CD4-positive, CD25-positive, alpha-beta regulatory T cell (primary cell): ENCODE measurements around the gene NEMP1. TPM values are rescaled to one million over a fixed set of nuclear protein-coding genes. Genes with fewer than 3 reads are reported as not detected.

ENCODE experiments used
- ATAC-seq, 2 donors: fragments of 150-1000 bp; cut with Tn5 transposase; one replicate each; pipeline ENCODE4 v1.10.0; 2021; ENCODE audit warnings: low read depth in 2 of 2, moderate number of reproducible peaks in 2 of 2, moderate library complexity in 1 of 2
- DNase-seq, 3 donors: peaks; one replicate each; pipeline versions ENCODE4 v3.0.0 to v3.0.0-alpha.2; 2012 to 2022; ENCODE audit warnings: mixed read lengths in 1 of 3
- H3K27ac ChIP-seq: one replicate; pipeline ENCODE4 v1.7.0; 2013; ENCODE audit warnings: mild to moderate bottlenecking, low read length; ENCODE audit not compliant: insufficient read depth, poor library complexity, severe bottlenecking
- H3K27me3 ChIP-seq: one replicate; pipeline ENCODE4 v1.7.0; 2013; ENCODE audit warnings: low read length; ENCODE audit not compliant: control insufficient read depth, insufficient read depth
- H3K36me3 ChIP-seq: one replicate; pipeline ENCODE4 v1.7.0; 2013; ENCODE audit warnings: mild to moderate bottlenecking, low read length, moderate library complexity; ENCODE audit not compliant: control insufficient read depth, insufficient read depth
- H3K4me1 ChIP-seq: 2 replicates; pipeline ENCODE4 v1.7.0; 2013; ENCODE audit warnings: mild to moderate bottlenecking, low read length; ENCODE audit not compliant: insufficient read depth, control insufficient read depth, poor library complexity, severe bottlenecking
- H3K4me3 ChIP-seq: one replicate; pipeline ENCODE4 v1.7.0; 2013; ENCODE audit warnings: low read depth, mild to moderate bottlenecking, low read length, moderate library complexity
- H3K9me3 ChIP-seq, 2 experiments: 1 replicate in 1 of 2; 2 replicates in 1 of 2; pipeline ENCODE4 v1.7.0; 2013; ENCODE audit warnings: low read length in 2 of 2, mild to moderate bottlenecking in 1 of 2, moderate library complexity in 1 of 2; ENCODE audit not compliant: control insufficient read depth in 2 of 2
- H3K27ac Mint-ChIP-seq, 3 donors: one replicate each; pipeline ENCODE4 v1.8.0; 2020 to 2022; ENCODE audit warnings: mild to moderate bottlenecking in 3 of 3, mixed read lengths in 3 of 3, moderate library complexity in 2 of 3
- H3K27me3 Mint-ChIP-seq: one replicate; pipeline ENCODE4 v1.8.0; 2022; ENCODE audit warnings: mild to moderate bottlenecking, mixed read lengths
- H3K36me3 Mint-ChIP-seq: one replicate; pipeline ENCODE4 v1.8.0; 2020; ENCODE audit warnings: mixed read lengths
- H3K4me1 Mint-ChIP-seq, 4 donors: one replicate each; pipeline ENCODE4 v1.8.0; 2020 to 2022; ENCODE audit warnings: mixed read lengths in 4 of 4, mild to moderate bottlenecking in 1 of 4
- H3K4me3 Mint-ChIP-seq, 4 donors: one replicate each; pipeline ENCODE4 v1.8.0; 2020 to 2022; ENCODE audit warnings: mild to moderate bottlenecking in 4 of 4, mixed read lengths in 4 of 4, moderate library complexity in 3 of 4
- H3K9me3 Mint-ChIP-seq, 7 donors: one replicate each; pipeline ENCODE4 v1.8.0; 2020 to 2022; ENCODE audit warnings: mixed read lengths in 7 of 7, mild to moderate bottlenecking in 3 of 7, moderate library complexity in 2 of 7
- polyA plus RNA-seq, 4 donors: library from polyadenylated mRNA; unstranded; fragments of 300-500 nt; fragmentation: Illumina TruSeq; gene quantifications; one replicate each; pipeline ENCODE4 v1.2.3, GENCODE V29; 2021
- total RNA-seq: library from RNA; stranded (reverse); gene quantifications from one replicate; pipeline ENCODE4 v1.2.3, GENCODE V29; 2022

The NEMP1 gene
- total and polyA plus RNA-seq, 5 donors from 2014 or later = 3.1 to 14.7 (median 5.4) TPM

GRCh38 chr12:57091638-57092528 is 13.3 kb upstream of the NEMP1 start:
- Mint-ChIP-seq H3K36me3 (peaks cover 8% of the 10 kb centered on the region), H3K27me3 (no peaks in the 10 kb centered on the region), H3K4me1 (peaks cover 0 to 71% (median 27%) of the 10 kb centered on the region in 4 donors), H3K27ac (peak overlapping the region in 1 of 3 donors; percentile 85), H3K4me3 (peak overlapping the region; percentile 48 to 83 (median 66)), H3K9me3 (no peaks in the 10 kb centered on the region)
- ATAC-seq (no peak), DNase-seq (no peak)
- peak overlapping the region; percentile 23 for H3K27ac ChIP-seq
- H3K4me3 ChIP-seq = no peak overlapping the region
- peaks cover 61% of the 10 kb centered on the region for H3K4me1 ChIP-seq
- H3K36me3 ChIP-seq = peaks cover 20% of the 10 kb centered on the region
- H3K27me3 ChIP-seq = no peaks in the 10 kb centered on the region
- H3K9me3 ChIP-seq = no peaks in the 10 kb centered on the region

DNA sequence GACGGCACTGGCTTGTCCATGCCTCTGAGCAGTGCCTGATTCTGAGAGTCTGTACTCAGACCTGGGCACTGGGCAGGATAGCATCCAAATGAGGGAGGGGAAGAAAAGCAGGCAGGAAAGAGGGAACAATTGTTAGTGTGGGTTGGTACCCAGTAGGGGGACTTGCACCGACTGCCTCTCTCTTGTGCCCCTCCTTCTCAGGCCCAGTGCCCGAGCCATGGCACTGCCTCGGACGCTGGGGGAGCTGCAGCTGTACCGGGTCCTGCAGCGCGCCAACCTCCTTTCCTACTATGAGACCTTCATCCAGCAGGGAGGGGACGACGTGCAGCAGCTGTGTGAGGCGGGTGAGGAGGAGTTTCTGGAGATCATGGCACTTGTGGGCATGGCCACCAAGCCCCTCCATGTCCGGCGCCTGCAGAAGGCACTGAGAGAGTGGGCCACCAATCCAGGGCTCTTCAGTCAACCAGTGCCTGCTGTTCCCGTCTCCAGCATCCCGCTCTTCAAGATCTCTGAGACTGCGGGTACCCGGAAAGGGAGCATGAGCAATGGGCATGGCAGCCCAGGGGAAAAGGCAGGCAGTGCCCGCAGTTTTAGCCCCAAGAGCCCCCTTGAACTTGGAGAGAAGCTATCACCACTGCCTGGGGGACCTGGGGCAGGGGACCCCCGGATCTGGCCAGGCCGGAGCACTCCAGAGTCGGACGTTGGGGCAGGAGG is 12.5 kb upstream of the NEMP1 start:
- peaks cover 8% of the 10 kb centered on the region for H3K36me3 Mint-ChIP-seq
- ATAC-seq = no peak
- Histone ChIP-seq H3K4me3 (peak overlapping the region; percentile 43), H3K27me3 (no peaks in the 10 kb centered on the region), H3K36me3 (peaks cover 13% of the 10 kb centered on the region), H3K27ac (peak overlapping the region; percentile 63), H3K9me3 (no peaks in the 10 kb centered on the region), H3K4me1 (peaks cover 67% of the 10 kb centered on the region)
- peak overlapping the region; percentile 84 to 91 (median 87) for H3K27ac Mint-ChIP-seq
- no peaks in the 10 kb centered on the region for H3K27me3 Mint-ChIP-seq
- H3K9me3 Mint-ChIP-seq = no peaks in the 10 kb centered on the region
- peak overlapping the region; percentile 12 to 96 (median 92) for H3K4me3 Mint-ChIP-seq
- peaks cover 0 to 75% (median 31%) of the 10 kb centered on the region in 4 donors for H3K4me1 Mint-ChIP-seq
- no peak for DNase-seq

GRCh38 chr12:57090490-57090889 is 11.9 kb upstream of the NEMP1 start:
- peak overlapping the region; percentile 63 for H3K27ac ChIP-seq
- peak overlapping the region; percentile 43 for H3K4me3 ChIP-seq
- ATAC-seq (no peak), DNase-seq (no peak)
- Mint-ChIP-seq H3K4me3 (peak overlapping the region; percentile 22 to 96 (median 92)), H3K9me3 (no peaks in the 10 kb centered on the region), H3K4me1 (peaks cover 6 to 79% (median 35%) of the 10 kb centered on the region in 4 donors), H3K36me3 (peaks cover 8% of the 10 kb centered on the region), H3K27ac (peak overlapping the region; percentile 84 to 91 (median 87)), H3K27me3 (no peaks in the 10 kb centered on the region)
- peaks cover 7% of the 10 kb centered on the region for H3K36me3 ChIP-seq
- peaks cover 72% of the 10 kb centered on the region for H3K4me1 ChIP-seq
- H3K27me3 ChIP-seq = no peaks in the 10 kb centered on the region
- H3K9me3 ChIP-seq = no peaks in the 10 kb centered on the region

DNA sequence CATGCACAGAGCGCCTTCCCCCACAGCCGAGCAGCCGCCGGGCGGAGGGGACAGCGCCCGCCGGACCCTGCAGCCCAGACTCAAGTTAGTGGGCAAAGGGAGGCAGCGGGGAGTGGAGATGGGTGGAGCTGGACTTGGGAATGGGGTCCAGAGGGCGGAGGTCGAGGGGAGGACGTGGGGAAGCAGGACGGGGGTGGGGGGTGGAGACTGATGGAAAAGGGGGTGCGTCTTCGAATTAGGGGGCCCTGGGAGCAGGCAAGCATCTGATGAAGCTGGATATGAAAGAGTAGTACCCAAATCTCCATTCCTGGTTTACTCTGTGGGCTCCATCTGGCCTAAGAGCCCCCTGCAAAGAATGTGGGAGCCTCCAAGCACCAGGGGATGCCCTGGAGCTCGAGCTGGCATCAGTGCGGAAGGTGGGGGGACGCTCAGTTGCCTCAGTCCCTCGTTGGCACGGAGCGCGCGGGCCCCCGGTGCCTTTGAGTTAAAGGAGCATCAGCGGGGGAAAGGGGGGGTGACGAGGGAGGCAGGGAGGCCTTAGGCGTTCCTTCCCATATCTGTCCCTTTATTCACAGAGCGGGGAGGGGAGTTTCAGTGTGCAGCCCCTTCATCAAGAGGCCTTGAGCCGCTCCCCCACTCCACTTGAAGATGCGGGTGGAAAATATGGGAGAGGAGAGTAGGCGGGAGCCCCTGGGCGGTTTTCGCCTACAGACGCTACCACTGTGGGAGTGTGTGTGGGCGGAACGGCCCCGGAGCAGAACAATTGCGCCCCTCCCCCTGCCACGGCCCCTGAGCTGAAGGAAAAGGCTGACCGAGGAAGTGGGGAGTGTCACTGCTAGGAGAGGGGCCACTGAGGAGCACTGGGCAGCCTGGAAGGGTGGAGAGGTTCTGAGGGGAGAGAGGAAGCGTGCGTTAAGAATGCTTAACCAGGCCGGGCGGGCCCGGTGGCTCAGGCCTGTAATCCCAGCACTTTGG is 11.0 kb upstream of the NEMP1 start:
- Histone ChIP-seq H3K36me3 (peaks cover 4% of the 10 kb centered on the region), H3K4me1 (peaks cover 72% of the 10 kb centered on the region), H3K4me3 (peak overlapping the region; percentile 76), H3K27me3 (no peaks in the 10 kb centered on the region), H3K9me3 (no peaks in the 10 kb centered on the region), H3K27ac (peak overlapping the region; percentile 68)
- Mint-ChIP-seq H3K27me3 (no peaks in the 10 kb centered on the region), H3K36me3 (peaks cover 8% of the 10 kb centered on the region), H3K4me1 (peaks cover 11 to 80% (median 39%) of the 10 kb centered on the region in 4 donors), H3K9me3 (no peaks in the 10 kb centered on the region), H3K27ac (peak overlapping the region; percentile 82 to 91 (median 84)), H3K4me3 (peak overlapping the region; percentile 89 to 96 (median 94))
- DNase-seq (peak; percentile 41 to 44 (median 41)), ATAC-seq (no peak)

DNA sequence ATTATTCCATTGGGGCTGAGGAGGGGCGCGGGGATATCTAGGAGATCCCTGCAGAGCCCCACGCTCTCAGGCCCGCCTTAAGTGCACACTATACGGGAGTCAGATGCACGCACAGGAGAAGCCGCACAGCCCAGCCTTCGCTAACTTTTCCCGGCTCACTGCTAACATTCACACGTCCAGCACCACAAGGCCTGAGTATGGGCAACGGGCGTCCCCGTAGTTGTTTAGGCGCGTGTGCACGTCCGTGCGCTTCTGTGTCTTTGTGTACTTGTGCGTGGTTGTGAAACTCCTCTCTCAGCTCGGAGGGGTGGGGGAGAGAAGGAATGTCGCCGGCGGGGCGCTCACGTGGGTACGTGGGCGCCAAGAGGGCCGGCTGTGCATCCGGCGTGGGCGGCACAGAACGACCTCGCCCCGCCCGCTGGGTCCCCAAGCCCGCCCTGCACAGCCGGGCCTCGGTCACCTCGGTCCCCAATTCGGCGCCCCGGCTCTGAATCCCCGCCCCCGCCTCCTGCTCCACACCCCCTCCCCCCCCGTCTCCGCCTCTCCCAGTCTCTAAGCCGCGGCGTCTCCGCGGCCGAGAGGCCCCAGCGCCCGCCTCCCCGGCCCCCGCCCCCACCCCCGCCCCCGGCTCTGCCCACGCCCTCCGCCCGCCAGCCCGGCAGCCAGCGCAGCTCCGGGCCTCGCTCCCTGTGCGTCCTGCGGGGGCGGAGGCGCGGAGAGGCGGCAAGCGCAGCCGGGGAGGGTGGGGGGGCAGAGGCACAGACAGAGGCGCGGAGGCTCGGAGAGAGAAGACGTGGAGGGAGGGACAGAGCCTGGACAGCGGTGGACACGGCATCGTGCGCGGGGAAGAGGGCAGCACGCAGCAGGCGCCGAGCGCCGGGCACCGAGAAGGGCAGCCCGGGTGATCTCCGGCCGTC is 10.0 kb upstream of the NEMP1 start, which contains the start of gene NAB2:
TSS of gene NAB2 (plus strand) at position 761 of the 917 bp plus-strand sequence. CDS start 158 bp downstream, outside the sequence.
- peak within 1 kb of the TSS; percentile 82 to 96 (median 95) for H3K27ac Mint-ChIP-seq
- H3K4me3 Mint-ChIP-seq = peak within 1 kb of the TSS; percentile 89 to 97 (median 96)

DNA sequence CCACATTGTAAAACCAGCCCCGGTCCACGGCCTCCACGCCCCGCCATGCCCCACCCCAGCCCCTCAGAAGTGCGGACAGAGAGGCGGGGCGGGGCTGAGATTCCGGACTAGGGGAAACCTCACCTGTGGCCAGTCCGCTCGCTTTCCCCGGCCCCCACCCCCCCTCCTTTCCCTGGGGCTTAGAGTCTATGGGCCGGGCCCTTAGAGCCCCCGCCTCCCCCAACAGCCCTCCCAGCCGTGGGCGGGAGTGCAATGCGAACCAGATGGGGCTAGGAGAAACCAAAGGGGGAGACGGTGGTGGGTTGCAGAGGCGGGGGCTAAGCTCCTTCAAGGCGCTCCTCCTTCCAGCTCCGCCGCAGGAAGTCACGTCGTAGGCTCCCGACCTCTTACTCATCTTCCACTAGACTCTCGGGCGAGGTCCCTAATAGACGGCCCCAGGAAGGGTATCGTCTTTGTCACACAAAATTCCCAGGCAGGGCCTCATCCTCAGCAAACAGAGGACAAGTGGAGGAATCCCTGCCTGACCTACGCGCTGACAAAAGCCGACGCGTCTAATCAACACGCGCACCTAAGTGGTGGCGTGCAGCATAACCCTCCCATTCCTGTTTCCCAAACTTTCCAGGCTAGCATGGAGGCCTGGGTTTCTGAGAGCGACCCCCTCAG is 9.2 kb upstream of the NEMP1 start:
- peaks cover 57% of the 10 kb centered on the region for H3K4me1 ChIP-seq
- Mint-ChIP-seq H3K27ac (peak overlapping the region; percentile 82 to 96 (median 95)), H3K36me3 (peaks cover 8% of the 10 kb centered on the region), H3K4me3 (peak overlapping the region; percentile 89 to 97 (median 94)), H3K4me1 (peaks cover 11 to 63% (median 34%) of the 10 kb centered on the region in 4 donors), H3K9me3 (no peaks in the 10 kb centered on the region), H3K27me3 (no peaks in the 10 kb centered on the region)
- H3K9me3 ChIP-seq = no peaks in the 10 kb centered on the region
- peak overlapping the region; percentile 99 for H3K27ac ChIP-seq
- peaks cover 4% of the 10 kb centered on the region for H3K36me3 ChIP-seq
- H3K27me3 ChIP-seq = no peaks in the 10 kb centered on the region
- peak; percentile 4 to 14 for ATAC-seq
- DNase-seq = peak; percentile 57 to 77 (median 71)
- H3K4me3 ChIP-seq = peak overlapping the region; percentile 73

More for the DNA sequence above, 10.0 kb upstream of the NEMP1 start, which contains the start of gene NAB2:
- no peaks in the 10 kb centered on the region for H3K9me3 Mint-ChIP-seq
- peak; percentile 90 to 97 (median 92) for DNase-seq
- Histone ChIP-seq H3K4me1 (peaks cover 65% of the 10 kb centered on the region), H3K36me3 (peaks cover 4% of the 10 kb centered on the region), H3K27ac (peak within 1 kb of the TSS; percentile 99), H3K9me3 (no peaks in the 10 kb centered on the region), H3K4me3 (peak within 1 kb of the TSS; percentile 76), H3K27me3 (no peaks in the 10 kb centered on the region)
- peaks cover 11 to 71% (median 37%) of the 10 kb centered on the region in 4 donors for H3K4me1 Mint-ChIP-seq
- H3K36me3 Mint-ChIP-seq = peaks cover 8% of the 10 kb centered on the region
- no peaks in the 10 kb centered on the region for H3K27me3 Mint-ChIP-seq
- peak; percentile 76 to 79 for ATAC-seq
